Measurements from ENCODE around the gene GRM2. TPM values are rescaled to one million over a fixed set of nuclear protein-coding genes. Genes with fewer than 3 reads are reported as not detected.

The GRM2 gene
- total RNA-seq, 1 experiment from 2014 or later: 3.7 TPM

DNA sequence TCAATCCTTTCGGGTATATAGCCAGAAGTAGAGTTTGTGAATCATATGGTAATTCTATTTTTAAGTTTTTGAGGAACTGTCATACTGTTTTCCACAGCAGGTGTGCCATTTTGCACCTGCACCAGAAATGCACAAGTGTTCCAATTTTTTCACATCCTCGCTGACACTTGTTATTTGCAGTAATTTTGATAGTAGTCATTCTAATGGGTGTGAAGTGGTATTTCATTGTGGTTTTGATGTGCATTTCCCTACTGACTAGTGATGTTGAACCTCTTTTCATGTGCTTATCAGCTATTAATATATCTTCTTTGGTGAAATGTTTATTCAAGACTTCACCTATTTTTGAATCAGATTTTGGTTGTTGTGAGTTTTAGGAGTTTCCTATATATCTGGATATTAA lies 29.1 kb downstream of the GRM2 start:
- H3K9me3 Mint-ChIP-seq: peaks cover 6% of the 10 kb centered on the region
- peaks cover 9% of the 10 kb centered on the region for H3K27me3 Mint-ChIP-seq (ENCODE audit: low read depth)
- no peak for ATAC-seq
- H3K4me3 Mint-ChIP-seq: no peak overlapping the region
- H3K36me3 Mint-ChIP-seq: no peaks in the 10 kb centered on the region
- no peak overlapping the region for H3K27ac Mint-ChIP-seq
- CTCF ChIA-PET: interaction anchor here (0.8 to 2.8 kb wide), 2 partner anchors 17 to 420 kb away, joined by 6 to 15 read pairs; no protein-coding TSS in a partner anchor
- POLR2A ChIA-PET: no interaction called here
- no peak for TF ChIP-seq OVOL2 (CRISPR knock-in tag; IDR thresholded peaks at IDR 0.05; ENCODE audit: borderline replicate concordance)
- TF ChIP-seq, protein P1, sequence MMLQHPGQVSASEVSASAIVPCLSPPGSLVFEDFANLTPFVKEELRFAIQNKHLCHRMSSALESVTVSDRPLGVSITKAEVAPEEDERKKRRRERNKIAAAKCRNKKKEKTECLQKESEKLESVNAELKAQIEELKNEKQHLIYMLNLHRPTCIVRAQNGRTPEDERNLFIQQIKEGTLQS (CRISPR knock-in tag; conservative IDR thresholded peaks at IDR 0.05): no peak
- TF ChIP-seq, protein P2, sequence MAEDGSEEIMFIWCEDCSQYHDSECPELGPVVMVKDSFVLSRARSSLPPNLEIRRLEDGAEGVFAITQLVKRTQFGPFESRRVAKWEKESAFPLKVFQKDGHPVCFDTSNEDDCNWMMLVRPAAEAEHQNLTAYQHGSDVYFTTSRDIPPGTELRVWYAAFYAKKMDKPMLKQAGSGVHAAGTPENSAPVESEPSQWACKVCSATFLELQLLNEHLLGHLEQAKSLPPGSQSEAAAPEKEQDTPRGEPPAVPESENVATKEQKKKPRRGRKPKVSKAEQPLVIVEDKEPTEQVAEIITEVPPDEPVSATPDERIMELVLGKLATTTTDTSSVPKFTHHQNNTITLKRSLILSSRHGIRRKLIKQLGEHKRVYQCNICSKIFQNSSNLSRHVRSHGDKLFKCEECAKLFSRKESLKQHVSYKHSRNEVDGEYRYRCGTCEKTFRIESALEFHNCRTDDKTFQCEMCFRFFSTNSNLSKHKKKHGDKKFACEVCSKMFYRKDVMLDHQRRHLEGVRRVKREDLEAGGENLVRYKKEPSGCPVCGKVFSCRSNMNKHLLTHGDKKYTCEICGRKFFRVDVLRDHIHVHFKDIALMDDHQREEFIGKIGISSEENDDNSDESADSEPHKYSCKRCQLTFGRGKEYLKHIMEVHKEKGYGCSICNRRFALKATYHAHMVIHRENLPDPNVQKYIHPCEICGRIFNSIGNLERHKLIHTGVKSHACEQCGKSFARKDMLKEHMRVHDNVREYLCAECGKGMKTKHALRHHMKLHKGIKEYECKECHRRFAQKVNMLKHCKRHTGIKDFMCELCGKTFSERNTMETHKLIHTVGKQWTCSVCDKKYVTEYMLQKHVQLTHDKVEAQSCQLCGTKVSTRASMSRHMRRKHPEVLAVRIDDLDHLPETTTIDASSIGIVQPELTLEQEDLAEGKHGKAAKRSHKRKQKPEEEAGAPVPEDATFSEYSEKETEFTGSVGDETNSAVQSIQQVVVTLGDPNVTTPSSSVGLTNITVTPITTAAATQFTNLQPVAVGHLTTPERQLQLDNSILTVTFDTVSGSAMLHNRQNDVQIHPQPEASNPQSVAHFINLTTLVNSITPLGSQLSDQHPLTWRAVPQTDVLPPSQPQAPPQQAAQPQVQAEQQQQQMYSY (CRISPR knock-in tag; IDR thresholded peaks at IDR 0.05): no peak
- TF ChIP-seq SMAD4 (CRISPR knock-in tag; IDR thresholded peaks at IDR 0.05): no peak
- TF ChIP-seq, protein P3, sequence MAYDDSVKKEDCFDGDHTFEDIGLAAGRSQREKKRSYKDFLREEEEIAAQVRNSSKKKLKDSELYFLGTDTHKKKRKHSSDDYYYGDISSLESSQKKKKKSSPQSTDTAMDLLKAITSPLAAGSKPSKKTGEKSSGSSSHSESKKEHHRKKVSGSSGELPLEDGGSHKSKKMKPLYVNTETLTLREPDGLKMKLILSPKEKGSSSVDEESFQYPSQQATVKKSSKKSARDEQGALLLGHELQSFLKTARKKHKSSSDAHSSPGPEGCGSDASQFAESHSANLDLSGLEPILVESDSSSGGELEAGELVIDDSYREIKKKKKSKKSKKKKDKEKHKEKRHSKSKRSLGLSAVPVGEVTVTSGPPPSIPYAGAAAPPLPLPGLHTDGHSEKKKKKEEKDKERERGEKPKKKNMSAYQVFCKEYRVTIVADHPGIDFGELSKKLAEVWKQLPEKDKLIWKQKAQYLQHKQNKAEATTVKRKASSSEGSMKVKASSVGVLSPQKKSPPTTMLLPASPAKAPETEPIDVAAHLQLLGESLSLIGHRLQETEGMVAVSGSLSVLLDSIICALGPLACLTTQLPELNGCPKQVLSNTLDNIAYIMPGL (CRISPR knock-in tag; IDR thresholded peaks at IDR 0.05): no peak
- TF ChIP-seq NR2C2 (CRISPR knock-in tag; IDR thresholded peaks at IDR 0.05): no peak
- TF ChIP-seq GTF2I (CRISPR knock-in tag; conservative IDR thresholded peaks at IDR 0.05): no peak
- TF ChIP-seq, protein P4, sequence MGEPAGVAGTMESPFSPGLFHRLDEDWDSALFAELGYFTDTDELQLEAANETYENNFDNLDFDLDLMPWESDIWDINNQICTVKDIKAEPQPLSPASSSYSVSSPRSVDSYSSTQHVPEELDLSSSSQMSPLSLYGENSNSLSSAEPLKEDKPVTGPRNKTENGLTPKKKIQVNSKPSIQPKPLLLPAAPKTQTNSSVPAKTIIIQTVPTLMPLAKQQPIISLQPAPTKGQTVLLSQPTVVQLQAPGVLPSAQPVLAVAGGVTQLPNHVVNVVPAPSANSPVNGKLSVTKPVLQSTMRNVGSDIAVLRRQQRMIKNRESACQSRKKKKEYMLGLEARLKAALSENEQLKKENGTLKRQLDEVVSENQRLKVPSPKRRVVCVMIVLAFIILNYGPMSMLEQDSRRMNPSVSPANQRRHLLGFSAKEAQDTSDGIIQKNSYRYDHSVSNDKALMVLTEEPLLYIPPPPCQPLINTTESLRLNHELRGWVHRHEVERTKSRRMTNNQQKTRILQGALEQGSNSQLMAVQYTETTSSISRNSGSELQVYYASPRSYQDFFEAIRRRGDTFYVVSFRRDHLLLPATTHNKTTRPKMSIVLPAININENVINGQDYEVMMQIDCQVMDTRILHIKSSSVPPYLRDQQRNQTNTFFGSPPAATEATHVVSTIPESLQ (CRISPR knock-in tag; IDR thresholded peaks at IDR 0.05): no peak
- no peak for TF ChIP-seq FOXP1 (CRISPR knock-in tag; IDR thresholded peaks at IDR 0.05; ENCODE audit: borderline replicate concordance)
- no peak for TF ChIP-seq MXD4 (CRISPR knock-in tag; IDR thresholded peaks at IDR 0.05; ENCODE audit: borderline replicate concordance)
- no peak for TF ChIP-seq CREB1 (CRISPR knock-in tag; IDR thresholded peaks at IDR 0.05)
- TF ChIP-seq ZNF219 (CRISPR knock-in tag; IDR thresholded peaks at IDR 0.05; ENCODE audit: borderline replicate concordance): no peak
- no peak for TF ChIP-seq TCF7 (CRISPR knock-in tag; IDR thresholded peaks at IDR 0.05; ENCODE audit: low read depth)
- no peak for TF ChIP-seq ZNF317 (CRISPR knock-in tag; IDR thresholded peaks at IDR 0.05; ENCODE audit: borderline replicate concordance, low read depth)
- no peak for TF ChIP-seq TP53 (CRISPR knock-in tag; IDR thresholded peaks at IDR 0.05)
- no peak for DNase-seq (ENCODE audit: low spot score)
- H3K4me1 Mint-ChIP-seq: peaks cover 25% of the 10 kb centered on the region

DNA sequence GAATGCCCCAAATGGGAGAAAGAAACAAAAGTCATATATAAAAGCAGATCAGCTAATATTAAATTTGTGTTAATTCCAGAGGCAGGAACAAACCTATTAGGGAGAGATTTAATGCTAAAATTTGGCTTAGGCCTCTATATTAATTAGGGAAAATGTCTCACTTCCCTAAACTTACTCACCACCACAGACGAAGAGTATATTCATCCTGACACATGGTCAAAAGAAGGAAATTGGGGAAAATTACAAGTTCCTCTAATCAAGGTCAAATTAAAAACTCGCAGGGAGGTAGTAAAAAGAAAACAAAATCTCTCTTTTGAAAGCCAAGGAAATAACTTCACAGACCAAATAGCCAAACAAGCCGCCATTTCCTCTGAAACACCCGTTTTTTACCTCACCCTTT lies 32.2 kb downstream of the GRM2 start:
- ChIA-PET POLR2A (no interaction called here), CTCF (no interaction called here)
- peaks cover 9% of the 10 kb centered on the region for H3K27me3 Mint-ChIP-seq (ENCODE audit: low read depth)
- peaks cover 28% of the 10 kb centered on the region for H3K4me1 Mint-ChIP-seq
- ATAC-seq (no peak), DNase-seq (ENCODE audit: low spot score) (no peak)
- H3K36me3 Mint-ChIP-seq: 0 out of 2 replicates have a peak, but pooled peaks cover 4% of the 10 kb centered on the region
- no peak overlapping the region for H3K27ac Mint-ChIP-seq
- TF ChIP-seq, protein P5, sequence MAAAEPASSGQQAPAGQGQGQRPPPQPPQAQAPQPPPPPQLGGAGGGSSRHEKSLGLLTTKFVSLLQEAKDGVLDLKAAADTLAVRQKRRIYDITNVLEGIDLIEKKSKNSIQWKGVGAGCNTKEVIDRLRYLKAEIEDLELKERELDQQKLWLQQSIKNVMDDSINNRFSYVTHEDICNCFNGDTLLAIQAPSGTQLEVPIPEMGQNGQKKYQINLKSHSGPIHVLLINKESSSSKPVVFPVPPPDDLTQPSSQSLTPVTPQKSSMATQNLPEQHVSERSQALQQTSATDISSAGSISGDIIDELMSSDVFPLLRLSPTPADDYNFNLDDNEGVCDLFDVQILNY (CRISPR knock-in tag; IDR thresholded peaks at IDR 0.05): no peak
- TF ChIP-seq, protein P6, sequence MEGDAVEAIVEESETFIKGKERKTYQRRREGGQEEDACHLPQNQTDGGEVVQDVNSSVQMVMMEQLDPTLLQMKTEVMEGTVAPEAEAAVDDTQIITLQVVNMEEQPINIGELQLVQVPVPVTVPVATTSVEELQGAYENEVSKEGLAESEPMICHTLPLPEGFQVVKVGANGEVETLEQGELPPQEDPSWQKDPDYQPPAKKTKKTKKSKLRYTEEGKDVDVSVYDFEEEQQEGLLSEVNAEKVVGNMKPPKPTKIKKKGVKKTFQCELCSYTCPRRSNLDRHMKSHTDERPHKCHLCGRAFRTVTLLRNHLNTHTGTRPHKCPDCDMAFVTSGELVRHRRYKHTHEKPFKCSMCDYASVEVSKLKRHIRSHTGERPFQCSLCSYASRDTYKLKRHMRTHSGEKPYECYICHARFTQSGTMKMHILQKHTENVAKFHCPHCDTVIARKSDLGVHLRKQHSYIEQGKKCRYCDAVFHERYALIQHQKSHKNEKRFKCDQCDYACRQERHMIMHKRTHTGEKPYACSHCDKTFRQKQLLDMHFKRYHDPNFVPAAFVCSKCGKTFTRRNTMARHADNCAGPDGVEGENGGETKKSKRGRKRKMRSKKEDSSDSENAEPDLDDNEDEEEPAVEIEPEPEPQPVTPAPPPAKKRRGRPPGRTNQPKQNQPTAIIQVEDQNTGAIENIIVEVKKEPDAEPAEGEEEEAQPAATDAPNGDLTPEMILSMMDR (IDR thresholded peaks at IDR 0.05): no peak
- TF ChIP-seq ZBTB21 (CRISPR knock-in tag; IDR thresholded peaks at IDR 0.05; ENCODE audit: borderline replicate concordance) (no peak), ZNF671 (CRISPR knock-in tag; IDR thresholded peaks at IDR 0.05) (no peak), TCF7 (CRISPR knock-in tag; IDR thresholded peaks at IDR 0.05; ENCODE audit: low read depth) (no peak), GTF2I (CRISPR knock-in tag; conservative IDR thresholded peaks at IDR 0.05) (no peak), RORB (CRISPR knock-in tag; IDR thresholded peaks at IDR 0.05) (no peak), ZNF317 (CRISPR knock-in tag; IDR thresholded peaks at IDR 0.05; ENCODE audit: borderline replicate concordance, low read depth) (no peak)
- TF ChIP-seq, protein P7, sequence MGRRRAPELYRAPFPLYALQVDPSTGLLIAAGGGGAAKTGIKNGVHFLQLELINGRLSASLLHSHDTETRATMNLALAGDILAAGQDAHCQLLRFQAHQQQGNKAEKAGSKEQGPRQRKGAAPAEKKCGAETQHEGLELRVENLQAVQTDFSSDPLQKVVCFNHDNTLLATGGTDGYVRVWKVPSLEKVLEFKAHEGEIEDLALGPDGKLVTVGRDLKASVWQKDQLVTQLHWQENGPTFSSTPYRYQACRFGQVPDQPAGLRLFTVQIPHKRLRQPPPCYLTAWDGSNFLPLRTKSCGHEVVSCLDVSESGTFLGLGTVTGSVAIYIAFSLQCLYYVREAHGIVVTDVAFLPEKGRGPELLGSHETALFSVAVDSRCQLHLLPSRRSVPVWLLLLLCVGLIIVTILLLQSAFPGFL (CRISPR knock-in tag; IDR thresholded peaks at IDR 0.05; ENCODE audit: borderline replicate concordance): no peak
- TF ChIP-seq, protein P8, sequence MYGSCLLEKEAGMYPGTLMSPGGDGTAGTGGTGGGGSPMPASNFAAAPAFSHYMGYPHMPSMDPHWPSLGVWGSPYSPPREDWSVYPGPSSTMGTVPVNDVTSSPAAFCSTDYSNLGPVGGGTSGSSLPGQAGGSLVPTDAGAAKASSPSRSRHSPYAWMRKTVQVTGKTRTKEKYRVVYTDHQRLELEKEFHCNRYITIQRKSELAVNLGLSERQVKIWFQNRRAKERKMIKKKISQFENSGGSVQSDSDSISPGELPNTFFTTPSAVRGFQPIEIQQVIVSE (CRISPR knock-in tag; IDR thresholded peaks at IDR 0.05; ENCODE audit: borderline replicate concordance): no peak
- peaks cover 28% of the 10 kb centered on the region for H3K9me3 Mint-ChIP-seq
- no peak overlapping the region for H3K4me3 Mint-ChIP-seq
